DOHH2 (cell line): ENCODE results near the gene ZNRF2.

Experiments
- H3F3A ChIP-seq: fragments of 200-600 bp; sonication (generic), shearing (Covaris generic); 2 replicates; pipeline ENCODE4 v1.6.0; 2016; ENCODE audit warnings: antibody characterized with exemption, mild to moderate bottlenecking; ENCODE audit not compliant: control insufficient read depth, insufficient read depth
- H3K27ac ChIP-seq: fragments of 200-600 bp; sonication (generic); 2 replicates; pipeline ENCODE4 v1.5.1; 2014; ENCODE audit warnings: low read depth, mild to moderate bottlenecking, low read length, moderate library complexity
- H3K27me3 ChIP-seq: fragments of 200-600 bp; sonication (generic); 2 replicates; pipeline ENCODE4 v1.6.1; 2014; ENCODE audit warnings: mild to moderate bottlenecking, low read length, mixed read lengths; ENCODE audit not compliant: control insufficient read depth
- H3K36me3 ChIP-seq: fragments of 200-600 bp; sonication (generic); 2 replicates; pipeline ENCODE4 v1.6.1; 2014; ENCODE audit warnings: mild to moderate bottlenecking, low read length, moderate library complexity, mixed read lengths; ENCODE audit not compliant: control insufficient read depth
- H3K4me1 ChIP-seq: fragments of 200-600 bp; sonication (generic); 2 replicates; pipeline ENCODE4 v1.6.1; 2014; ENCODE audit warnings: mild to moderate bottlenecking, low read length, mixed read lengths; ENCODE audit not compliant: control insufficient read depth
- H3K4me2 ChIP-seq: fragments of 200-600 bp; sonication (generic); 2 replicates; pipeline ENCODE4 v1.6.0; 2014; ENCODE audit warnings: mild to moderate bottlenecking, low read length, moderate library complexity
- H3K4me3 ChIP-seq: fragments of 200-600 bp; sonication (generic); 2 replicates; pipeline ENCODE4 v1.5.1; 2014; ENCODE audit warnings: mild to moderate bottlenecking, low read length, mixed read lengths
- H3K79me2 ChIP-seq: fragments of 200-600 bp; sonication (generic); 2 replicates; pipeline ENCODE4 v1.6.1; 2014; ENCODE audit warnings: mild to moderate bottlenecking, low read length, mixed read lengths; ENCODE audit not compliant: control insufficient read depth
- H3K9me2 ChIP-seq: fragments of 200-600 bp; sonication (generic); replicated peaks from 2 replicates; pipeline ENCODE4 v1.6.1; 2014; ENCODE audit warnings: mild to moderate bottlenecking, low read length, mixed read lengths; ENCODE audit not compliant: control insufficient read depth
- H3K9me3 ChIP-seq: fragments of 200-600 bp; sonication (generic); 2 replicates; pipeline ENCODE4 v1.6.1; 2014; ENCODE audit warnings: antibody characterized with exemption, low read length, mixed read lengths; ENCODE audit not compliant: control insufficient read depth, insufficient read depth
- H4K20me1 ChIP-seq: fragments of 200-600 bp; sonication (generic); 2 replicates; pipeline ENCODE4 v1.6.0; 2014; ENCODE audit warnings: low read depth, mild to moderate bottlenecking, antibody characterized with exemption, low read length, moderate library complexity; ENCODE audit not compliant: control insufficient read depth, insufficient read depth
- CTCF ChIP-seq: fragments of 200-600 bp; sonication (generic); IDR thresholded peaks from one replicate; pipeline ENCODE4 v1.5.1; 2014; ENCODE audit warnings: antibody characterized with exemption, mild to moderate bottlenecking, low read depth, low read length; ENCODE audit not compliant: poor library complexity, severe bottlenecking
- EZH2phosphoT487 ChIP-seq: fragments of 200-600 bp; sonication (generic); IDR thresholded peaks from 2 replicates; pipeline ENCODE4 v1.6.1; 2017; ENCODE audit warnings: borderline replicate concordance, mild to moderate bottlenecking, antibody characterized with exemption, low read length, moderate library complexity, mixed read lengths

The ZNRF2 gene

GRCh38 chr7:30329716-30330115, 45.3 kb downstream of the ZNRF2 start:
- Histone ChIP-seq H3K9me3 (no peaks in the 10 kb centered on the region), H3K27ac (peak overlapping the region; percentile 91), H3K36me3 (peaks cover 19% of the 10 kb centered on the region), H3K9me2 (no peaks in the 10 kb centered on the region), H3K4me1 (peaks cover 96% of the 10 kb centered on the region), H3K4me3 (peak overlapping the region; percentile 69), H3K79me2 (peaks cover 92% of the 10 kb centered on the region), H3K4me2 (peak overlapping the region; percentile 85), H3K27me3 (no peaks in the 10 kb centered on the region), H4K20me1 (no peaks in the 10 kb centered on the region), H3F3A (peaks cover 41% of the 10 kb centered on the region)
- TF ChIP-seq CTCF: no peak
- TF ChIP-seq EZH2phosphoT487: no peak

GRCh38 chr7:30330134-30331111, 46.0 kb downstream of the ZNRF2 start:
- H3K9me2 ChIP-seq: no peaks in the 10 kb centered on the region
- H4K20me1 ChIP-seq: no peaks in the 10 kb centered on the region
- H3K4me3 ChIP-seq: peak overlapping the region; percentile 69
- peaks cover 93% of the 10 kb centered on the region for H3K79me2 ChIP-seq
- peaks cover 94% of the 10 kb centered on the region for H3K4me1 ChIP-seq
- peaks cover 15% of the 10 kb centered on the region for H3K36me3 ChIP-seq
- H3F3A ChIP-seq: peaks cover 39% of the 10 kb centered on the region
- no peaks in the 10 kb centered on the region for H3K9me3 ChIP-seq
- peak overlapping the region; percentile 85 for H3K4me2 ChIP-seq
- no peaks in the 10 kb centered on the region for H3K27me3 ChIP-seq
- peak overlapping the region; percentile 91 for H3K27ac ChIP-seq
- TF ChIP-seq CTCF: no peak
- TF ChIP-seq EZH2phosphoT487: no peak

- TF ChIP-seq EZH2phosphoT487 (no peak), CTCF (no peak)
- no peaks in the 10 kb centered on the region for H4K20me1 ChIP-seq
- peaks cover 8% of the 10 kb centered on the region for H3K36me3 ChIP-seq
- H3K27me3 ChIP-seq: no peaks in the 10 kb centered on the region
- peaks cover 93% of the 10 kb centered on the region for H3K4me1 ChIP-seq
- peak overlapping the region; percentile 85 for H3K4me2 ChIP-seq
- no peaks in the 10 kb centered on the region for H3K9me3 ChIP-seq
- H3F3A ChIP-seq: peaks cover 39% of the 10 kb centered on the region
- H3K79me2 ChIP-seq: peaks cover 94% of the 10 kb centered on the region
- no peaks in the 10 kb centered on the region for H3K9me2 ChIP-seq
- peak overlapping the region; percentile 69 for H3K4me3 ChIP-seq
- peak overlapping the region; percentile 91 for H3K27ac ChIP-seq
Measured at GRCh38 chr7:30331338-30331737, 46.9 kb downstream of the ZNRF2 start.
